Frontal cortex (tissue), 4 donors: Measurements from ENCODE around the gene UBIAD1. TPM values are rescaled to one million over a fixed set of nuclear protein-coding genes. Genes with fewer than 3 reads are reported as not detected.
"Not testable (repeated sequence)": the region's sequence is repeated elsewhere in the genome, so short reads cannot be mapped to it uniquely, and the experiment has no call there.

Source experiments
- DNase-seq, 2 donors: peaks; one replicate each; pipeline ENCODE4 v3.0.0; 2012; ENCODE audit warnings: low spot score in 2 of 2
- FAIRE-seq: peaks from 2 replicates; lab custom pipeline; 2012; peaks lifted over from hg19 to GRCh38; lab: Jason Lieb, UNC
- total RNA-seq: library from RNA; depleted of rRNA; stranded (reverse); fragments of >200 nt; gene quantifications from one replicate; pipeline ENCODE4 v1.2.3, GENCODE V29; 2014
- donor health status: control.
- donor health status: control.
- donor health status: control.

Gene UBIAD1, protein sequence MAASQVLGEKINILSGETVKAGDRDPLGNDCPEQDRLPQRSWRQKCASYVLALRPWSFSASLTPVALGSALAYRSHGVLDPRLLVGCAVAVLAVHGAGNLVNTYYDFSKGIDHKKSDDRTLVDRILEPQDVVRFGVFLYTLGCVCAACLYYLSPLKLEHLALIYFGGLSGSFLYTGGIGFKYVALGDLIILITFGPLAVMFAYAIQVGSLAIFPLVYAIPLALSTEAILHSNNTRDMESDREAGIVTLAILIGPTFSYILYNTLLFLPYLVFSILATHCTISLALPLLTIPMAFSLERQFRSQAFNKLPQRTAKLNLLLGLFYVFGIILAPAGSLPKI
- 12.6 TPM for total RNA-seq

DNA sequence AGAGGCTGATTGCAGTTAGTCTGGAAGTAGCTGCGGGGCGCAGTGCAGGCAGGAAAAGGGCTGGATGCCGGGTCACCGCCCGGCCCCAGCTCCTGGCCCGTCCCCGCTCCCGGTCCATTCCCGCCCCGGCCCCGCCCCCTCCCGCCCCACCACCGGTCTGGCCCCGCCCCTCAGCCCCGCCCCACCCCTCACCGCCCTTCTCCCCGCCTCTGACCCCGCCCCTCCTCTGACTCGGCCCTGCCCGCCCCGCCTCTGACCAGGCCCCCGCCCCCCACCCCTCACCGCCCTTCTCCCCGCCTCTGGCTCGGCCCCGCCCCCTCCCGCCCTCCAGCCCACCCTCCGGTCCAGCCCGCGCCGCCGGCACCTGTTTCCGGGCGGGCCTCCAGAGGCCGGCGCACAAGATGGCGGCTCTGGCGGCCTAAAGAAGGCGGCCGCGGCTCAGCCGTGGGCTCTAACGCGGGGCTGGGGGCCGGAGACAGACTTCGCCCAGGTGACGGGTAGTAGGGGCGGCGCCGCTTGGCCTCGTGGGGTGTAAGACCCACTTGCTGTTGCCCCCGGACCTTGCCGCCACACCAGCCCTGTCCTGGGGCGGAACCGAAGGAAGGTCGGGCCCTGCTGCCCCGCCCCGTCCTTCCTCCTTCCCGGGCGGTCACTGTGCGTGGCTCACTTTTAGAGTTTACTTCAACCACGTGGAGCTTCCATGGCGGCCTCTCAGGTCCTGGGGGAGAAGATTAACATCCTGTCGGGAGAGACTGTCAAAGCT is at the start of gene UBIAD1:
Gene UBIAD1 (plus strand): TSS at position 367 of the 763 bp plus-strand sequence. CDS start 334 bp downstream, at position 701.
- peak; percentile 94 to 95 for DNase-seq
- FAIRE-seq: no peak

DNA sequence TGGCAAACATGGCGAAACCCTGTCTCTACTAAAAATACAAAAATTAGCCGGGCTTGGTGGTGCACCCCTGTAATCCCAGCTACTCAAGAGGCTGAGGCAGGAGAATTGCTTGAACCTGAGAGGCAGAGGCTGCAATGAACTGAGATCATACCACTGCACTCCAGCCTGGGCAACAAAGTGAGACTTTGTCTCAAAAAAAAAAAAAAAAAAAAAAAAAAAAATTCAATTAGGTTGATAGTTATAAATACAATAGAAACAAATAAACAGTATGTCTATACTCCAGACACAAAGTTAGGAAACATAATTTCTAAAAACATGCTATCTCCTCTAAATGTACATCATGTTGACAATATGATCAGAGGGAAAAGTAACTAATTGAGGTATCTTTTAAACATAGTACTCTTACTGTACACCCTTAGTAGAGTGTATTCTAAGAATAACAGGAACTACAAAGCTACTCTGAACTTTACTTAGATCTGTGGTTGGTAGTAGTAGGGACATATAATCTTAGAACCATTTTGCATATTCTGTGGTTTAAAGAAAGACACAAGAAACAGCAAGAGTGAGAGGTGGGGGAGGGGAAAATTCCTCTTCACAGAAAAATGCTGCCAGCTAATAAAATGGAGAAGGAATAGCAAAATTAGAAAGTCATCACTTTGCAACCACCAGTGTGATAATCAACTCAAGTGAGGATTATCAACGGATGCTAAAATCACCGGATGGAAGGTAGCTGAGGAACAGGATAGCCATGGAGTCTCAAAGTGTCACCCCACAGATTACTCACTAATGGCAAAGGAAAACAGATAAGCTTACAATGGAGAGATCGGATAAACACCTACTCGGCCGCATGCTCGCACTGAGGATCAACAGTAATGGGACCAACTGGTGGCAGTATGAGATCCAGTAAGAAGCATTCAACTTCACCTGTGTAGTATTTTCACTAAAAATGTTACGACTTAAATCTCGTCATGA is 45.6 kb upstream of the UBIAD1 start:
- no peak for DNase-seq
- FAIRE-seq: no peak

DNA sequence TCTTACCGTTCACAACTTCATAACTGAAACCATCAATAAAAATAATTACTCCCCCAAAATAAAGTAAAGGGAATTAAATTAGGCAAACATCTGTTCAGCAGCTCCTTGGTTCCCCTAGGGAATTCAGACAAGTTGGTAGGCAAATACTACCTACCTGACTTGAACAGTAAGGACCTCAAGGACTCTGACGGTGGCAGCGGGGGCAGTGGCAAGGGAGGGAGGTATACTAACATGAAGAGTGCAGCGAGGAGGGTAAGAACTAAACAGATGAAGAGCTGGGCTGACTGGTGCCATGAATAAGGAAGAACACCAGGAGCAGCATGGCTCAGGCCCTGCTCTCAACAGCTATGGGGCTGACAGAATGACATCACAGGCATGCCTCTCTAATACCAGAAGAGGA is 43.8 kb upstream of the UBIAD1 start:
- FAIRE-seq (no peak), DNase-seq (no peak)

DNA sequence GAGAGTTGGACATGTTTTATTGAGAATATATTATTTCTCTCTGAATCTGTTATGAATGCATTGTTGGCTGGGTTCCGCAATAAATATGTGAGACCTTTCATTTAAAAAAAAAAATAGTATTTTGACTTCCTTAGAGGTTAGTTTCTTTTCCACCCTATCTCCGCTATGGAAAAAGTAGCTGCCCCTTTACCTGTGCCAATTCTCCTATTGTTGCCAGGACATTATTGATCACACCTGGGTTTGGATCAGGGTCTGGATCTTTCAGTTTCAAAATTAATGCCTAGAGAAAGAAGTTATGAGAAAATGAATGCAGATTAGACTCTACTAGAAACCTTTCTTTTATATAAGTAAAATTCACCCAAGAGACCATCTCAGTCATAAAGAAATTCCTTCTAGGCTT is 39.8 kb upstream of the UBIAD1 start:
- DNase-seq (no peak), FAIRE-seq (no peak)

DNA sequence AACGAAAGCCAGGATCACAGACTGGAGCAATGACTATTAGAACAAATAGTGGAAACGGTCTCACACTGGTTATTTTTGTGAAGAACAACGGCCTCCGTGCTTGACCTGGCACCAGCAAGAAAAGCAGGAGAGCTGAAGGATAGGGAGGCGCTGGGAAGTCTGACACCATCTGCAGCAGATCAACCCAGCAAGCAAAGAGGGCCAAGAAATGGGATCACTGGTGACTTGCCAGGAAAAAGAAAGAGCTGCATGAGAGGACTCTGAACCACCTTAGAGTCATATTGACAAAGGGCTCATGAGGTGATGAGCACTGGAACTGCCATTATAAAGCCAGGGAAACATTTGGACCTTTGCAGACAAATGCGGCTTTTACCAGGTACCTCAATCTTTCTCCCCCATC is 35.6 kb upstream of the UBIAD1 start:
- no peak for DNase-seq
- no peak for FAIRE-seq

DNA sequence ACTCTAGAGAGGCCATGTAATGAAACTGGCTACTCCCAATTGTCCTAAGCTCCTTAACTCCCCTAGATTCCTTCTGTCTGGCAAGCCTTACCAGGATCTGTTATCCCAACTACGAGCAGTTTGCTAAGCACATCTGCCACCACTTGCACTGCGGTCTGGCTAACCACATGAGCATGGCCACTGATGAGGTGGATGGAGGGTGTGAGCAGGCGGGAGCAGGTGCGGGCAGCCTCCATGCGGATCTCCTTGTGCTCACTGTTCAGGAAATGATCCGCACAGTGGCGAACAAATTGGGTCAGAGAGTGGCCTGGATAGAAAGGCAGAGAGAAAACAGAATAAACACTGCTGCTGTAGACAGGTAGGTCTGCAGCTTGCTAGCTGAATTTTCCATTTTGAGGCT is 34.7 kb upstream of the UBIAD1 start:
- FAIRE-seq: no peak
- no peak for DNase-seq

DNA sequence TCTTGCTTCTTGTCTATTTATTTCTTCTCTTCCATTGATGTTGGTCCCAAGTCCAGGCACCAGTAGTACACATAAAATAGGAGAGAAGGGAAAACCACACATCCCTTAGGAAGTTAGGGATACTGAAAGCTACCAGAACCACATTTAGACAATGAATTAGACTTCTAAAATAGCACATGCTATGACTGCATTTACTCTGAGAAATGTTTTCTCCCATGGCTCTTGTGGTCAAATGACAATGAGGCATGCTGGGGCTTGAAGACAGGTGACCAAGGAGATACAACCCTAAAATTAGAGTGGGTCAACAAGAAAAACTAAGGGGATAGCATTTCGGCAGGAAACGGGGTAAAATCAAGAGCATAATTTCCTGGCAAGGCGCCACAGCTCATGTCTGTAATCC is 27.8 kb upstream of the UBIAD1 start:
- FAIRE-seq (no peak), DNase-seq (no peak)

DNA sequence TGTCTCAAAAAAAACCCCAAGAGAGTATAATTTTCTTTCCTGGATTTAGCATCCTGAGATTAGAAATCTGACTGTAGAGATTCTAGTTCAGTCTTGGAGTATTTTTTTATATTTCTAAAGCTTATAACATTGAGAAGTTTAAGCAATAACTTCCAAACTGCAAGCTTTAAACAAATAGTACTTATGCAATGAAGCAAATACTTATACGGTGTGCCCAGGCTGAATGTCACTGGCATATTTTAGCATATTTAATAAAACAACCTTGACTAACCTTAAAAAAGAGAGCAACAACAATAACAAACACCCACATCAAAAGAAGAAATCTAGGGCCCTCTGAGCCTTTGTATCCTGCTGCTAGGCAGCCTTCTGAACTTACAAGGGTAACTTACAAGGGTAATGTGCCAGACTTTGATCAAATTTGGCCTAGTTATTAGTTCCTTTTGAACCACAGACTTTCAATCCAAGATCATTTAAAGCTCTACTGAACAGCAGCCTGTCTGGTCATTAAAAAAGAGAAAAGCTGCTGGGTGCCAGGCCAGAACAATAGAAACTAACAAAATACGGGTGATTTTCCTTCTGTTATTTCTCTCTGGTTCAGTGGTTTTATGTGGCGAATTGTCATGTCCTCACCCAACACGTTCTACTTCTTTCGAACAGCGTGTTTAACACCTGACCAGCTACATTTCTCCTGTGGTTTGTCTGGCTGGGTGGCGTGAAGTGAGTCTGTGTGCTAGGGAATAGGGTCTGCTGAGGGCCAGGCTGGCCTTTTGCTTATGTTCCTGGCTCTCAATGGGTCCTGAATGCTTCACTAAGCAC is 26.9 kb upstream of the UBIAD1 start:
- no peak for FAIRE-seq
- no peak for DNase-seq

DNA sequence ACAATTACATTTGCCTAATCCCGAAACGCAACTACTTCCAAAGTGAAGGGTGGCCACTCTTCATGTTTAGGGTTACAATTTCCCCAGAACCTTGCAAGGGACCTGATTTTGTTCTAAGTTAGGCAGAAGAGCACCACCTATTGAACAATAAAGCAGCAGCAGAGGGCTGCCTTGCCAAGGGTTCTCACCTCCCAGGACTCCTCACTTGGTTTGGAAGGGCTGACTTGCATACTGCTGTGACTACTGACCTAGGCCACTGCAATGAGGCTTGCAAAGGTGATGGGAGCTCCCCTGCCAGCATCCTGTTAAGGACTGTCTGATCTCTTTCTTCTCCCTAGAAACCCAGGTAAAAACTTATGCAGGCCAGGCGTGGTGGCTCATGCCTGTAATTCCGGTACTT is 24.8 kb upstream of the UBIAD1 start:
- no peak for DNase-seq
- no peak for FAIRE-seq

DNA sequence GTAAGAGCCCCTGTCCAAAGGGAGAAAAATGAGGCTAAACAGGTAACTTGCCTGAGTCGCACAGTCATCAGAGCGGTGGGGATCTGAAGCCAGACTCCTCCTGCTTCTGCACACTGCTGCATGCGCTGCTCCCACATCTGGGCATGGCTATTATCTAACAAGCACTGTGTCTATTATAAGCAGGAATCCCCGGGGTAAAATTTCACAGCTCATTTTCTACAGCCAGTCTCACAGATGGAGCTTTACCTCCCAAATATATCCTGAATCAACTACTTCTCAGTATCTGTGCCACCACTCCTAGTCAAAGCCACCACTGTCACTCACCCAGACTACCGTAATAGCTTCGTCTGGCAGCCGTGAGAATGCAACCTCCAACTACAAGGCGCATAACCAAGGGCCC is 20.5 kb upstream of the UBIAD1 start:
- FAIRE-seq: no peak
- no peak for DNase-seq

DNA sequence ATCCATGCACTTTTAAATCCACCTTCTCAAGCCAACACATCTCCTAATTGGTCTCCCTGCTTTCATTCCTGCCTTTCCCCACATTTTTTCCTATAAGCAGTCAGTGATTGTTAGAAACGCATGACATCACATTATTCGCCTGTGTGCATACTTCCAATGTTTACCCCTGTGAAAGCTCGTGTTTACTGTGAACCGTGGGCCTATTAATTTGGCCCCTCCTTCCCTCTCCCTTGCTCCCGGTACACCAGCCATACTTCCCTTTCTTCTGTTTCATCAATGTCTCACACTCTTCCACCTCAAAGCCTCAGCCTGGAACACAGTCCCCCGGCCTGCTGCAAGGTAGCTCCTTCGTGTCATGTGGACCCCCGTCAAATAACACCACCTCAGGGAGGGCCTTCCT is 19.8 kb upstream of the UBIAD1 start:
- DNase-seq (no peak), FAIRE-seq (no peak)

DNA sequence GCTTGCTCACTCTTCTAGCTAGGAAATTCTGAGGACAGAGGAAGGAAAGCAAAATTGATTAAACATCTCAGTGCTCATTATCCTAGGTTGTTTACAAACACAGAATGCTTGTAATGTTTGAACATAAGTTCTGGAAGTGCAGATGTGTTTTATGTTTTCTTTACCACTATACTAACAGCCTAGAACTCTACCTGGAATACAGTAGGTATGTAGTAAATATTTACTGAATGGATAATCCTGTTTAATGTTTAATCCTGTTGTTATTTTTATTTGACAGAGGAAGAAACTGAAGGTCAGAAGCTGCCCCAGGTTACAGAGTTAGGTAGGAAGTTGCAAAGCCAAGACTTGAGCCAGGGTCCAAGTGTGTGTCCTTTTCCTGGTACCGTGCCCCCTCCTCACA is 16.7 kb upstream of the UBIAD1 start:
- FAIRE-seq (no peak), DNase-seq (no peak)

DNA sequence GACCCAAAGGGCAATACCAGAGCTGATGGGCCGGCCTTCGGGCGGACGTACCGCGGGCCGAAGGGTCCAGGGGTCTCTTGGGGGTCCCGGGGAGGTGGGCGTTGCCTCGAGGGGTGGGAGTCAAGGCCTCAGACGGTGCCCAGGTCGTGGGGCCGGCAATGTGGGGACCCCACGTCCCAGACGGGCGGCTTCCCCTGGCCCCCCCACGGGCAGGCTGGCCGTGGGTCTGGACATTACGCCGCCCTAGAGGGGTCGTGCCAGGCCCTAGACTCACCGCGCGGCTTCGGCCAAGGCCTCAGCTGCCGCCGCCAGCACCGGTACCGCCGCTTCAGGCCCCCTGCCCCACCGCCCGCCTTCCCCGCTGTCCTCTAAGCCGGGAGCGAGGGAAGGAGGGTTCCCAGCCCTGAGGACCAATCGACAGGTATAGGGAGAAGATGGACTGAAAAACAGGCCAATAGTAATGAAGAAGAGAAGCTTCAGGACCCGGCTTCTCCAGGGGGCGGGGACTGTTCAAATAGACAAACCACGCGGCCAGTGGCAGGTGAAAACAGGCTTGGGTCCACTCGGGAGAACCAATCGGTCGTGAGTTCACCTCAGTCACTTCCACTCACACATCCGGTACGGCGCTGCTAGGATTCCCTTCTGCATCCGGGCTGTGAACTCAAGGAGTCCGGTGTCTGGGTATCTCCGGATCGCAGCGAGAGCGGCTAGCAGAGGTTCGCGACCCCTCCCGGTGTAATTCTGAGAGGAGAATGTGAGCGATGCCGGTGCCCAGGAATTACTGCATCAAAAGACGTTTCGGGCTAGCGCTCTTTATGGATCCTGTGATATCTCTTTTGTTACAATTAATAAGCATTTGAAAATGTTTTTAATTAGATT is 10.6 kb upstream of the UBIAD1 start, which contains the start of gene MTOR:
Gene MTOR (minus strand): TSS at position 381 of the 879 bp plus-strand sequence. CDS start 3,142 bp downstream, outside the sequence.
- peak; percentile 99 for FAIRE-seq
- peak; percentile 94 to 96 for DNase-seq

DNA sequence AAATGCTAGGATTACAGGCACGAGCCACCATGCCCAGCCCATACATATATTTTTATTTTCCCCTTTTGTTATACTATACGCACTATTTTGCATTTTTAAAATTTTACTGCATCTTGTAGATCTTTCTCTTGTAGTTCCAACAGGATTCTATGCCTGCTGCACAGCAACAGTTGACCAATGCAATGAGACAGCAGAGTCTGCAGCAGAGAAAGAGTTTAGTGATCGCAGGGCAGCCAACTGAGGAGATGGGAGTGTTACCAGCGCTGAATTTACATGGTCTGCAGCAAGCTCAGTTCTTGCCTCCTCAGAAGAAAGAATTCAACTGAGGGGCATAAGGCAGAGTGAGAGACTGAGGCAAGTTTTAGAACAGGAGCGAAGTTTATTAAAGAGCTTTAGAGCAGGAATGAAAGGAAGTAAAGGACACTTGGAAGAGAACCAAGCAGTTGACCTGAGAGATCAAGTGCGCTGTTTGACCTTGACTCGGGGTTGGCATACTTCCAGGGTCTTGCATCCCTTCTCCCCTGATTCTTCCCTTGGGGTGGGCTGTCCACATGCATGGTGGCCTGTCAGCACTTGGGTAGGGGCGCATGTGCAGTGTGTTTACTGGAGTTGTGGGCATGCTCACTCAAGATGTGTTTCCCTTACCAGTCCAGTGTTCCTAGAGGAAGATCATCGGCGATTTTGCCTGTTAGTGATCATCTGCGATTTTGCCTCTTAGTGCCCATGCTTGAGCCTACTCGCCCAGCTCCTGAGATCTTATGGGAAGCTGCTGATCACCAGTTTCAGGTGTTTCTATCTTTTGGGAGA is 6.5 kb upstream of the UBIAD1 start:
- FAIRE-seq: no peak
- DNase-seq: no peak

DNA sequence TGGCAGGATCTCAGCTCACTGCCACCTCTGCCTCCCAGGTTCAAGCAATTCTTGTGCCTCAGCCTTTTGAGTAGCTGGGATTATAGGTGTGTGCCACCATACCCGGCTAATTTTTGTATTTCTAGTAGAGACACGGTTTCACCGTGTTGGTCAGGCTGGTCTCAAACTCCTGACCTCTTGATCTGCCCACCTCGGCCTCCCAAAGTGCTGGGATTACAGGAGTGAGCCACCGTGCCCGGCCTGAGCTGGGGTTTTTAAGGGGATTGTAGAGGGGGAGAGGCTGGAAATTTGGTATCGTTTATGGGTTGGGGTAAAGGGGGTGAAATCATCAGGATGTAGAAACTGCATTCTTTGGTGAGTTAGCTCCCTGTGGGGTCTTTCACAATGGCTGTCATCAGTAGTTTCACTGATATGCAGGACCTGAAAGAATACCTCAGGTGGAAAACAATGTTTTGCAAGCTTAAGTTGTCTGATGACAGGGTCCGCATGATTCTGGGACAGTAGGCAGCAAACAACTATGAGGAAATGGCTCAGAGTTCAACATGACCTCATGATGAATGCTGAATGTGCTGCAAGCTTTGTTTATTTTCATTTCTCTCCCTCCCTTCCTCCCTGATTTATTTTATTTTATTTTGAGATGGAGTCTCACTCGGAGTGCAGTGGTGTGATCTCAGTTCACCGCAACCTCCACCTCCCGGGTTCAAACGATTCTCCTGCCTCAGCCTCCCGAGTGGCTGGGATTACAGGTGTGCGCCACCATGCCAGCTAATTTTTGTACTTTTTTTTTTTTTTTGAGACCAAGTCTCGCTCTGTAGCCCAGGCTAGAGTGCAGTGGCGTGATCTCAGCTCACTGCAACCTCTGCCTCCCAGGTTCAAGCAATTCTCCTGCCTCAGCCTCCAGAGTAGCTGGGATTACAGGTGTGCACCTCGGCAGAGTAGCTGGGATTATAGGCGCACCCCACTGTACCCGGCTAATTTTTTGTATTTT is 5.4 kb upstream of the UBIAD1 start:
- not testable (repeated sequence) for FAIRE-seq

DNA sequence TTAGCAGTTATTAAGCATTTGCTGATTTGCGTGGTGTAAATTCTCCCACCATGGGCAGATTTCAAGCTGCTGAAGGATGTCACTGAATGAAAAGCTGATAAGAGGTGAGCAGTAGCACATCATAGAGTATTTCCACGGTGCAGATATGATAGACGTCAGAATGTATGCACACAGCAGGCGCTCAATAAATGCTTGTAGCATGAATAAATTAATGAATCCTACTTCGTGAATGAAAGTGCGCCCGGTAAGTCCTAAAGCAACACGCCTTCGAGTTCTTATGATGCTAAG is 510 bp upstream of the UBIAD1 start:
- no peak for FAIRE-seq
- no peak for DNase-seq

More for the DNA sequence above, 5.4 kb upstream of the UBIAD1 start:
- DNase-seq: not testable (repeated sequence)
